Activated CD8-positive, alpha-beta memory T cell treated with anti-CD3 and anti-CD28 coated beads for 24 hours (primary cell): ENCODE measurements around the gene TUFT1.
"Not testable (repeated sequence)": the region's sequence is repeated elsewhere in the genome, so short reads cannot be mapped to it uniquely, and the experiment has no call there.

Source experiments
- DNase-seq: peaks from one replicate; pipeline ENCODE4 v3.0.0-alpha.2; 2020

Gene TUFT1

GRCh38 chr1:151512801-151513625, 27.1 kb upstream of the TUFT1 start:
- no peak for DNase-seq

GRCh38 chr1:151513626-151514121, 26.4 kb upstream of the TUFT1 start:
- DNase-seq, result no peak

- DNase-seq, result no peak
Observed at GRCh38 chr1:151514366-151514765, 25.7 kb upstream of the TUFT1 start.

DNA sequence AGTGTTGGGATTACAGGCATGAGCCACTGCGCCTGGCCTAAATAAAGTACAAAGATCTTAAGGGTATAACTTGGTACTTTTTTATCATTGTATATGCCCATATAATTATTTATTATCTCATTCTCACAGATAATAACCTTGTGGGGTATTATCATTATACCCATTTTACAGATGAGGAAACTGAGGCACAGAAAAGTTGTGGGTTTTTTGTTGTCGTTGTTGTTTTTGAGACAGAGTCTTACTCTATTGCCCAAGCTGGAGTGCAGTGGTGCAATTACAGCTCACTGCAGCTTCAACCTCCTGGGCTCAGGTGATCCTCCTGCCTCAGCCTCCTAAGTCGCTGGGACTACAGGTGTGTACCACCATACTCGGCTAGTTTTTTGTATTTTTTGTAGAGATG, 24.8 kb upstream of the TUFT1 start:
- DNase-seq, result no peak

- DNase-seq, result no peak
Observed at GRCh38 chr1:151516031-151516511, 24.0 kb upstream of the TUFT1 start.

GRCh38 chr1:151518431-151518830, 21.7 kb upstream of the TUFT1 start:
- no peak for DNase-seq

GRCh38 chr1:151518936-151519335, 21.2 kb upstream of the TUFT1 start:
- no peak for DNase-seq

DNA sequence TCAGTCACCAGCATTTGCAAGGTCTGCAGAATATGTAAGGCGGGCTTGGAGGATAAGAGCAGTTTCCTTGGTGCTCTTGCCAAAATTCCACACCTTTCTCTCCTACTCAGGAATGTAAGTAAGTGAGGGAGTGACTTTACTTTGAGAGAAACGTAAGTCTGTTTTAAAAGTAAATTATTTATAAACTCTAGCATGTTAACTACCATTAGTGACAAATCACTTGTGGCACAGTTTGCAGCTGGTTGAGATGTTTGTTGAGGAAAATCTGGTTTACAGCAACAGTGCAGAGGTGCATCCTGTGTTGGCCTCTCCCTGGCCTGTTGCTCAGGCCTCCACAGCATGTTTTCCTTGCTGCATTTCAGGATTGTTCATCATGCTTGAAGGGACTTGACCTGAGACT, 20.4 kb upstream of the TUFT1 start:
- DNase-seq, result no peak

DNA sequence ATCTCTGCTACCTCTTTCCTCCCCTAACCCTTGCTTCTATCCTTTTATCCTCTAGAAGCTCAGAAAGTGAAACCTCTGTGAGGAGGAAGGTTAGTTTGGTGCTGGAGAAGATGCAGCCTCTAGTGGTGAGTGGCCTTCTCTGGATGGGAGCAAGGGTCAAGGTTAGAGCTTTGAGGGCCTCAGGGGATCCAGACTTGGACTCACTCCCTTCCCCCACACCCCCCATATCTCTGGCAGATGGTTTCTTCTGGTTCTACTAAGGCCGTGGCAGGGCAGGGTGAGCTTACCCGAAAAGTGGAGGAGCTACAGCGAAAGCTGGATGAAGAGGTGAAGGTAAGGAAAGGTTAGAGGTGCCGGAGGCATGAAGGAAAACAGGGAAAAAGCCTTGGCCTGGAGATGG, 19.8 kb upstream of the TUFT1 start:
- no peak for DNase-seq

DNA sequence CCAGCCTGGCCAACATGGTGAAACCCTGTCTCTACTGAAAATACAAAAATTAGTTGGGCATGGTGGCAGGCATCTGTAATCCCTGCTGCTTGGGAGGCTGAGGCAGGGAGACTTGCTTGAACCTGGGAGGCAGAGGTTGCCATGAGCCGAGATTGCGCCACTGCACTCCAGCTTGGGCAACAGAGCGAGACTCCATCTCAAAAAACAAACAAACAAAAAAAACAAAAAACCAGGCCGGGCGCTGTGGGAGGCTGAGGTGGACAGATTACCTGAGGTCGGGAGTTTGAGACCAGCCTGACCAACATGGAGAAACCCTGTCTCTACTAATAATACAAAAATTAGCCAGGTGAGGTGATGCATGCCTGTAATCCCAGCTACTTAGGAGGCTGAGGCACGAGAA, 17.7 kb upstream of the TUFT1 start:
- not testable (repeated sequence) for DNase-seq

GRCh38 chr1:151523326-151523725, 16.8 kb upstream of the TUFT1 start:
- no peak for DNase-seq

- DNase-seq, result no peak
Observed at GRCh38 chr1:151524736-151525135, 15.4 kb upstream of the TUFT1 start.

DNA sequence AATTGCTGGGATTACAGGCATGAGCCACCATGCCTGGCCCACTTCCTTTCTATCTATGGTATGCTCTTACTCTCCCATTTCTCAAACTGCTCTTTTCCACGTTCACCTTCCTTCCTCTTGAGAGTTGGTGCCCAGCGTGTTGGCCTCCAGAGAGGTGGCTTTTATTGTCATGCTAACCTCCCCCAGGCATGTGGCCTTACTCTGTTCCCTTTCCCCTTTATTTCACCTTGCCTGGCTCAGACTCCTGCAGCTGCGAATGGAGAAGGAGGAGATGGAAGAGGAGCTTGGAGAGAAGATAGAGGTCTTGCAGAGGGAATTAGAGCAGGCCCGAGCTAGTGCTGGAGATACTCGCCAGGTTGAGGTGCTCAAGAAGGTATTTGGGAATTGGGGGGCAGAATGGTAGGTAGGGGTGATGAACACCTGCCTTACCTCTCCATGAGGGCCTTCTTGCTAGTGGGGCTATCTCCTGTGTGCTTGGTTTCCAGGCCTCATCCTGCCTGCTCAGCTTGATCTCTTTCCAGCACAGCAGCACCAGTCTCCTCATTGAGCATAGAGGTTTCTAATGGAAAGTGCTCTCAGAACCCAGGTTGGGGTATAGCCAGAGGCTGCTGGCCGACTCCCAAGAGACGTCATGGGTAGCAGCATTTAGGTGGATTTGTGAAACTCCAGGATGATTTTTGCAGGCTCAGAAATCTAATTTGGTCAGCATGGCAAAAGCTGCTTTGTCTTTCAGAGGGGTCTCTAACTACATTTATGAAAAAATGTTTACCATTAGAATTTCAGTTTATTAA, 13.2 kb upstream of the TUFT1 start:
- DNase-seq, result no peak

- no peak for DNase-seq
Observed at GRCh38 chr1:151529211-151529702, 10.9 kb upstream of the TUFT1 start.

DNA sequence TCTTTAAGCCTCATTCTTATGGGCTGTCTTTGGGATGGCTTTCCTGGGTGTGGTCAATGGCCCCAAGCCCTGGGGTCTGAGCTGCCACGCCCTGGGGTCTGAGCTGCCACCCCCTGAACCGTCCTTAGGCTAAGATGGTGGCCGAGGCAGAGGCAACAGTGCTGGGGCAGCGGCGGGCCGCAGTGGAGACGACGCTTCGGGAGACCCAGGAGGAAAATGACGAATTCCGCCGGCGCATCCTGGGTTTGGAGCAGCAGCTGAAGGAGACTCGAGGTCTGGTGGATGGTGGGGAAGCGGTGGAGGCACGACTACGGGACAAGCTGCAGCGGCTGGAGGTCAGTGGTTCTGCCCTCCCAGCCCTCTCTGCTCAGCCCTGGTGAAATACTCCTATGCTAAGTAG, 10.3 kb upstream of the TUFT1 start:
- DNase-seq, result no peak

DNA sequence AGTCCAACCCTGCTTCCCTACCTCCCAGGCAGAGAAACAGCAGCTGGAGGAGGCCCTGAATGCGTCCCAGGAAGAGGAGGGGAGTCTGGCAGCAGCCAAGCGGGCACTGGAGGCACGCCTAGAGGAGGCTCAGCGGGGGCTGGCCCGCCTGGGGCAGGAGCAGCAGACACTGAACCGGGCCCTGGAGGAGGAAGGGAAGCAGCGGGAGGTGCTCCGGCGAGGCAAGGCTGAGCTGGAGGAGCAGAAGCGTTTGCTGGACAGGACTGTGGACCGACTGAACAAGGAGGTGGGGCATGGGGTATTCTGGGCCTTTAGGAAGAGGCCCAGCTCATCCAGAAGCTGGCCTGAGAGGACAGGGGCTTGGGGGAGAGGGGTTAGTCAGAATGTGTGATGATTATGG, 9.6 kb upstream of the TUFT1 start:
- DNase-seq, result no peak

DNA sequence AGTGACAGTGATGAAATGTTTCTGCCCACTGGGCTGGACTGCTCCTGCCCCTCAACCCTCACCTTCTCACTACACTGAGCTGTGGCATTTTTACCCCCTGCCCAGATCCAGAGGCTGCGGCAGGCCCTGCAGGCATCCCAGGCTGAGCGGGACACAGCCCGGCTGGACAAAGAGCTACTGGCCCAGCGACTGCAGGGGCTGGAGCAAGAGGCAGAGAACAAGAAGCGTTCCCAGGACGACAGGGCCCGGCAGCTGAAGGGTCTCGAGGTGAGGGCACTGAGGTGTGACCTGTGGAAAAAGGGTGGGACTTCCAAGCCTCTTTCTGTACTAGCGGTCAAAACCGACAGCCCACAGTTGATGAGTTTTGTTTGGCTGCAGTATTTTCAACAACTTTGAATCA, 6.2 kb upstream of the TUFT1 start:
- no peak for DNase-seq

- peak; percentile 90 for DNase-seq
Observed at GRCh38 chr1:151534662-151535278, 5.3 kb upstream of the TUFT1 start.

DNA sequence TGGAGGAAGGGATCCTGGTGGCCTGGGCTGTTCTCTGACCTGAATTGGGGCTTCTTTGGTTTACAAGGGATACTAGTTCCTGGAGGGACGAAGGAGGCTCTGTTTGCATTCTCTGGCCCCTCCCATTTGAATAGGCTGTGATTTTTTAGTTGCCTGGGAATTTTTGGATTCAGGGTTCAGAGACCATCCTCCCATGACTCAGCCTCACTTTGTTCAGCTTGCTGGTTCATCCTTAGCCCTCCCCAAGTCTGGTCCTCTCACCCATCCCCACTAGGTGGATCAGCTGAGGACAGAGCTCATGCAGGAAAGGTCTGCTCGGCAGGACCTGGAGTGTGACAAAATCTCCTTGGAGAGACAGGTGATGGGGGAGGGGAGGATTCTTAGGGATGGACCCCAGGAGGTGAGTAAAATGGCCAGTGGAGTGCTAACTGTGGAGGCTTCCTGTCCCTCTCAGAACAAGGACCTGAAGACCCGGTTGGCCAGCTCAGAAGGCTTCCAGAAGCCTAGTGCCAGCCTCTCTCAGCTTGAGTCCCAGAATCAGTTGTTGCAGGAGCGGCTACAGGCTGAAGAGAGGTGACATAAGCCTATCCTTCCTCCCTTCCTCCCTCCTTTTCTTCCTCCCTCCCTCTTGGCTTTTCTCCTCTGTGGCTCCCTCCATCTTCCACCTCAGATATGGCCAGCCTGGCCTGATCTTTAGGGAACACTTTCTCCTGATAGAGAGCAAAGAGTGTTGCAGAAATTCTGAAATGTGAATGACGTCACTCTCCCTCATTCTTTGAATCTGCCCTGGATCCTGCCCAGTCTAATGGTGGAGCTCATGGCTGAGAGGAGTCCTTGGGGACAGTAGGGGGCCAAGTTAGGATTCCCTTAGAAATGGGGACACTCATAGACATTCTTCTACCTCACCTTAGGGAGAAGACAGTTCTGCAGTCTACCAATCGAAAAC, 4.5 kb upstream of the TUFT1 start:
- DNase-seq, result no peak

DNA sequence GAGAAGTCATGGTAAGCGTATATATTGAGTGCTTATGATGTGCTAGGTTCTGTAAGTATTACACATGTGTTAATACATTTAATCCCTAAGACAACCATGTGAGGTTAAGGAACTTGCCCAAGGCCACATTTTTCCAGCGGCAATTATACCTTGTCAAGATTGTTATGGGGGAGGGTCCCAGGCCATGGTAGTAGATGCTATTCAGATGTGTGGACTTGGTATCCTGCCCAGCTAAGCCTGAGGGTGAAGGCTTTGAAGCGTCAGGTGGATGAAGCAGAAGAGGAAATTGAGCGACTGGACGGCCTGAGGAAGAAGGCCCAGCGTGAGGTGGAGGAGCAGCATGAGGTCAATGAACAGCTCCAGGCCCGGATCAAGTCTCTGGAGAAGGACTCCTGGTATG, 3.6 kb upstream of the TUFT1 start:
- DNase-seq, result no peak

DNA sequence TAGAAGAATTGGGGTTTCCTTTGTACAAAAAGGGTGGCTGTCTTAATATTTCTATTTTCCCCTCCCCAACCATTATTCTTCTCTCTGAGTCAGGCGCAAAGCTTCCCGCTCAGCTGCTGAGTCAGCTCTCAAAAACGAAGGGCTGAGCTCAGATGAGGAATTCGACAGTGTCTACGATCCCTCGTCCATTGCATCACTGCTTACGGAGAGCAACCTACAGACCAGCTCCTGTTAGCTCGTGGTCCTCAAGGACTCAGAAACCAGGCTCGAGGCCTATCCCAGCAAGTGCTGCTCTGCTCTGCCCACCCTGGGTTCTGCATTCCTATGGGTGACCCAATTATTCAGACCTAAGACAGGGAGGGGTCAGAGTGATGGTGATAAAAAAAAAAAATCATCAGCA, 3.0 kb upstream of the TUFT1 start:
- no peak for DNase-seq
